GDM1 (cell line): ENCODE results near the gene PLA2G2F.
"Not testable (repeated sequence)": the region's sequence is repeated elsewhere in the genome, so short reads cannot be mapped to it uniquely, and the experiment has no call there.

ENCODE experiments used
- DNase-seq: peaks from one replicate; lab custom pipeline; 2025; lab: John Stamatoyannopoulos, UW

PLA2G2F gene

GRCh38 chr1:20114021-20114648, 25.0 kb upstream of the PLA2G2F start:
- DNase-seq, result no peak

DNA sequence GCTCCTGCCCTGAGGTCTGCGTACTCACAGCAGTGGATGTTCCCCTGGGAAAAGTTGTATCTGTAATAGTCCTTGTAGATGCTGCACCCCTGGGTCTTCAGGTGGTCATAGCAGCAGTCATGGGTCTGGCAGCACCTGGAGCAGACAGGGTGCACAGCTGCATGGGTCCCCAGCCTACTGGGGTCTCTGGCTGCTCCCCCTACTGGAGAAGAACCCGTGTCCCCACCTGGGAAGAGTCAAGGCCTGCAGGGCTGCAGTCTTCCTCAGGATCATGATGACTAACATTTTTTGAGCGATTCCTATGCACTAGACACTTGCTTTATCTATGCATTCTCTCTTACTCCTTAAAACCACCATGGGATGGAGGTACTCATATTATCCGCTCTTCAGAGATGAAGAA, 23.6 kb upstream of the PLA2G2F start:
- DNase-seq, result no peak

- no peak for DNase-seq
These were observed 23.2 kb upstream of the PLA2G2F start for GRCh38 chr1:20115916-20116315.

GRCh38 chr1:20117236-20117635, 21.9 kb upstream of the PLA2G2F start:
- no peak for DNase-seq

- no peak for DNase-seq
These were observed 19.8 kb upstream of the PLA2G2F start, which contains the start of gene PLA2G2D for GRCh38 chr1:20119347-20119746. Gene PLA2G2D (minus strand): TSS chr1:20119536. CDS start chr1:20119498, 38 bp downstream.

- no peak for DNase-seq
These were observed 18.3 kb upstream of the PLA2G2F start for GRCh38 chr1:20120796-20121195.

DNA sequence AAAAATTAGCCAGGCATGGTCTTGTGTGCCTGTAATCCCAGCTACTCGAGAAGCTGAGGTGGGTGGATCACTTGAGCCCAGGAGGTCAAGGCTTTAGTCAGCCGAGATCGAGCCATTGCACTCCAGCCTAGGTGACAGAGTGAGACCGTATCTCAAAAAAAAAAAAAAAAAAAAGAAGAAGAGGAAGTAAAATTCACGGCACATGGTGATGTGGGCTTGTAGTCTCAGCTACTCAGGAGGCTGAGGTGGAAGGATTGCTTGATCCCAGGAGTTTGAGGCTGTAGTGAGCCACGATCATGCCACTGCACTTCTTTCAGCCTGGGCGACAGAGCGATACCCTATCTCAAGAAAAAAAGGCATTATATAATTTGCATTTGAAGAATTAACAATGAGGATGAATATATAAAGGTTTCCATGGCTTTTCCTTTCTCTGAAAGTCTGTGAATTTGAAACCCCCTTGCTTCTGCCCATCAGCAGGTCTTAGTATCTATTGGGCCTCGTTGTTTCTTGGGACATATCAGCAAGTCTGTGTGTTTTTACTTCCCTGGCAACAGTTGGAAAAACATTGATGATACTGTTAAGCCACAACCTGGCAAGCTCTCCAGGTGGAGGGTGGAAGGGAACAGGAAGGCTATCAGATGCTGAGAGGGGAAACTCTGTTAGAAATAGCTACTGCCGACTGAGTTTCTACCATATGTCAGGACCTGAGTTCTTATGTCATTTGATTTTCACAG, 15.2 kb upstream of the PLA2G2F start:
- DNase-seq, result no peak

GRCh38 chr1:20124456-20125057, 14.6 kb upstream of the PLA2G2F start:
- DNase-seq, result no peak

GRCh38 chr1:20125100-20125499, 14.0 kb upstream of the PLA2G2F start:
- no peak for DNase-seq

DNA sequence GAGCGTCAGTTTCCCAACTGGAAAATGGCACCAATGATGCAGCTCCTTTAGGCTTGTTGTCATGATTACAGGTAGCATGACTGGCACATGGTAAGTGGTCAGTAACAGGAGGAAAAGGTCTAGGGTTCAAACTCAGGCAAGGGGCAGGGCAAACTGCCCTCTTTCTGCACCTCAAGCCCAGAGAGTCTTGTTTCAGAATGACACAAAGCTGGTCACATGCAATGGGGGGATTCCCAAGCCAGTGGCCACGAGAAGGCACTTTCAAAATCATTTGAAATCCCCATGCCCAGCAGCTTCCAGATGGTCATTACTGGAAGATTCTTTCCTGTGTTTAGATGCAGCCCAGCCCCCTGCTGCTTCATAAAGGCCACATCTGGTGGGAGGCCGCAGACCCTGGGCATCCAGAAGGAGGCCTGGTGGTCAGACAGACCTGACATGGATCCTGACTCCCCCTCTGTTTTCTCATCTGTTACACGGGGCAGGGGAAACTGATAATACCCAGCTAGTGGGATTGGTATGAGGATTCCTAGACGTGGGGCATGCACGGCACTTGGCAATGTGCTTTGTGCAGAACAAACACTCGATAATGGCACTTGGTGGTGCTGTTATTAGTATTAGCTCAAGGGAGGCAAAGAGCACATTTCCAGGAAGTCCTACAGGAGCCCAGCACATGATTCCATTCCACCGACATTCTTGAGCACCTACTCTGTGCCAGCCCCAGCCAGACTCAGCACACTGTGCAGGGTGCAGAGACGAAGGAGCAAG, 12.9 kb upstream of the PLA2G2F start:
- no peak for DNase-seq

DNA sequence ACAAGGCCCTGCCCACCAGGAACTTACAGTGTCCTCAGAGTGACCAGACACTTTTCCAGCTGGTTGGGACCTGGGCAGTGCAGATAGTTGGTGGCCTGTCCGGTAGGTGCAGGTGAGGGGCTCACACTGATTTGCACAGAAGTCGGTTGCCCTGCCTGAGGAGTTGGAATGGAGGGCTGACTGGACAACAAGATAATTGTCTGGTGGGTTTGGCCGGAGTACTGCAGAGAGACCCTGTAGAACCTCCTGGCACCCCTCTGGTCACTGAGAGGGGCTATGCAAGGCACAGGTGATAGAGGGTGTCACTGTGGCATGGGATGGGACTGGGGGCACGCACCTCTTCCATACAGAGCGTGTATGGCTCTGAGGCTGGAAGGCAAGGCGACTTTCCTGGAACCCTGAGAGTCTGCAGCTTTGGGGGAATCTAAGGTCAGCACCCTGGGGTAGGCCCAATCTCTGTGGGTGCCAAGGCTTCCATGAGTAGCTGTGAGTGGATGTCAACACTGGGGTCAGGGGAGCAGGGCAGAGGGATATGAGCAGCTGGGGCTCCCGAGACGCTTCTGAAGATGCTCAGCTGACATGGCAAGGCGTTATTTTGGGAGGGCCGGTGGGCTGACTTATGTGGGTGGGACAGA, 12.2 kb upstream of the PLA2G2F start:
- no peak for DNase-seq

DNA sequence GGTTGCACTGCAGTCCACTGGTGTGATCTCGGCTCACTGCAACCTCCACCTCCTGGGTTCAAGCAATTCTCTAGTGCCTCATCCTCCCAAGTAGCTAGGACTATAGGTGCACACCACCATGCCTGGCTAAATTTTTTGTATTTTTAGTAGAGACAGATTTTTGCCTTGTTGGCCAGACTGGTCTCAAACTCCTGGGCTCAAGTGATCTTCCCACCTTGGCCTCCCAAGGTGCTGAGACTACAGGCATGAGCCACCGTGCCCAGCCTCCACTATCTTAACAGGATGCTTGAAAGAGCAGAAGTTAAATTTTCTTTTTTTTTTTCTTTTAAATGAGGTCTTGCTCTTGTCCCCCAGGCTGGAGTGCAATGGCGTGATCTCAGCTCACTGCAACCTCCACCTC, 8.6 kb upstream of the PLA2G2F start:
- DNase-seq, result not testable (repeated sequence)

- no peak for DNase-seq
These were observed 4.1 kb upstream of the PLA2G2F start for GRCh38 chr1:20134995-20135394.

DNA sequence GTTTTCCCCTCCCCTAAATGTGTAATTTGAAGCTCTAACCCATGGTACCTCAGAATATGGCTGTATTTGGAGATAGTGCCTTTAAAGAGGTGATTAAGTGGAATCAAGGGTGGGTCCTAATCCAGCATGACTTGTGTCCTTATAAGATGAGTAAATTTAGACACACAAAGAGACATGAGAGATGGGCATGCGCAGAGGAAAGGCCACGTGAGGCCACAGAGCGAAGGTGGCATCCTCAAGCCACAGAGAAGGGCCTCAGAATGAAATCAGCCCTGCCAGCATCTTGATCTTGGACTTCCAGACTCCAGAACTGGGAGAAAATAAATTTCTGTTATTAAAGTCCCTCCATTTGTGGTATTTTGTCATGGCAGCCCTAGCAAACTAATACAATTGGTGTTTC, 2.9 kb upstream of the PLA2G2F start:
- no peak for DNase-seq

DNA sequence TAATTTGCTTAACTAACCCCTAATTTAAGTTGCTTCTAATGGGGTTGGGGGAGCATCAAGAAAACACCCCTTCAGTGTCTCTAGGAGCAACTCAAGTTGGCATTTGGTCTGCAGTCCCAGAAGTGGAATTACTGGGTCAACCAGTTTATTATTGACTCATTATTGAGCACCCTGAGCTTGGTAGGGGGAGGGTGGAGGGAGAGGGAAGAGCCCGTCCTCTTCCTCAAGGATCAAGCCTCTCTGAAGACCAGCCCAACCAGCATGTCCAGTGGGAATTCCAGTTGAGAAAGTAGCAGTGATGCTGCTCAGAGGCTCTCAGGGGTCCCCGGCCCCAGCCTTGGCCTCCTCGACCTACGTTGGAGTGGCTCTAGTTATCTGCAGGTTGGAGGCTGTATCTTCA, 2.1 kb upstream of the PLA2G2F start:
- no peak for DNase-seq

DNA sequence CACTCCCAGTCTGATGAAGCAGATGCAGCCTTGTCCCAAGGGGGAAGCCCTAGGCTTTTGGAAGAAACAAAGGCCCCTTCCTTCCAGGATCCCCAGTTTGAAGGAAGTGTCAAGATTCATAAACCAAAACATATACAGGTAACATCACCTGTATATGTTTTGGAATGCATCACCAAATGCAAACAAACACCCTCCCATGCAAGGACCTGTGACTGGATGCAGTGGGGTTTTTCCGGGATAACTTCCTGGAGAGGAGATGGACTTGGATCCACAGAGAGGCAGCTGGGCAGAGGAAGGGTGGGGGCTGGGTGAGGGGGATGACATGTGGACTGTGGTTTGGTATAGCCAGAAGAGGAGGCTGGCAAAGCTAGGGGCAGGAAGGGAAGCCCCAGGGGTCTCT, 1.5 kb upstream of the PLA2G2F start:
- no peak for DNase-seq

DNA sequence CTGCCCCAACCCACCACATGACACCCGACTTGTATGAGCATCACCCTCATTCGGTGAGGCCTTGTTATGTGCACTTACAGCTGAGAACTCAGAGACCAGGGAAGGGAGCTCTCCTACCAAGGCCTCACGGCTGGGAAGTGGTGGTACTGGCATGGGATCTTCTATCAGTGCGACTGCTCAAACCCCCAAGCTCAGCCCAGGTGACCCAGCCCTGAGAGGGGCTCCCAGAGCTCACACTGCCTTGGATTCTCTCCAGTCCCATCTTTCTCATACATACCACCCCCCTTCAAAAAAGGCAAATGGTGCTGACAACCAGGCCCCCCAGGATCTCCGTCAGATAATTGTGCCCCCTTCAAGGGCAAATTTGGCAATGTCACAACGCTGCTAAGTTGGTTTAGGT, 777 bp upstream of the PLA2G2F start:
- DNase-seq, result no peak

DNA sequence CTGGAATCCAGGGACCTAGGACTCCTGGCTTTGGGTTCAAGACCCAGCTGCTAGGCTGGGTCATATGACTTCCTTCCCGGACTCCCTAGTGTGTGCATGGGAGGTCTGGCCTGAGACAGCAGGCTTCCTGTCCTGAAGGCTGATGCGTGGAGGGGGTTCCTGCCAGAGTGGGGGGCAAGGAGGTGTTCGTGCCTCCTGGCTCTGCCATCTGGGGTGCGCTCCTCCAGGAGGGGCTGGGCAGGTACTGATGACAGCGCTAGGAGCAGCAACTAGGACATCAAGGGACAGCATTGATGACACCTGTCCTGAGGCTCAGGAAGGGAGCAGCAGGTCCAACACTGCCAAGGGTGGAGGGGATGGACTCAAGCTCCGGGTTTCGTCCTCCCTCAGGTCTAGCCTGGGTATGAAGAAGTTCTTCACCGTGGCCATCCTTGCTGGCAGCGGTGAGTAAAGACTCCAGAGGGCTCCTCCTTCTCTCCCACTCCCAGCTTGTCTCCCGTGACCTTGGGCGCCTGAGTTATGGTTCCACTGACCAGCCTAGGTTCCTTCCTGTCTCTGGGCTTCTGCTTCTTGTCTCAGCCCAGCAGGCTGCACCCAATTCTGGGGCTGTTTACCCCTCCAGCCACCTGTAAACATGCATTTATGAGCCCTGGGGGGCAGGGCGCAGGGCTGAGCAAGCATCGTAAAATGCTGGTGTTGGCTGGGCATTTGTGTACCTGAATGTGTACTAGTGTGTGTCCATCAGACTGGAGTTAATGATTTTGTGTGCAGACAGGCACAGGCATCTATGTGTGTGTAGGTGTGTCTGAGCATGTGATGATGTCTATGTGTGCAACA, 871 bp downstream of the PLA2G2F start:
- no peak for DNase-seq

GRCh38 chr1:20141001-20141400, 1.9 kb downstream of the PLA2G2F start:
- no peak for DNase-seq

DNA sequence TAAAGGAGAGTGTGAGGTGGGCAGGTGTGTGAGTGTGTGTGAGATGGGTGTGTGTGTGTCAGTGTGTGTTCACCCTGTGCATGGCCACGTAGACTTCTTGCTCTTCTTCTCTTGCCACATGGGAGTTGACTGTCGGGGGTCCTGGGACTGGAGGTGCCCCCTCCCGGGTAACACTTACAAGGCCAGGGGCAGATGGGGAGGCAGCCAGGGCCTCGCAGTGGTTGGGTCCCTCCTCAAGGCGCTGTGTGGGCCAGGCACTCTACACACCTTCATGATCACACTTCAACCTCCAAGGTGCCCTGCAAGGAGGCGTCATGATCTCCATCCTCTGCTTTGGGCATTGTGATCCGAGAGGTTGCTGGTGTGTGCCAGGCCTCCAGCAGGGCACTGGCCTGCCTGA, 2.3 kb downstream of the PLA2G2F start:
- DNase-seq, result no peak

DNA sequence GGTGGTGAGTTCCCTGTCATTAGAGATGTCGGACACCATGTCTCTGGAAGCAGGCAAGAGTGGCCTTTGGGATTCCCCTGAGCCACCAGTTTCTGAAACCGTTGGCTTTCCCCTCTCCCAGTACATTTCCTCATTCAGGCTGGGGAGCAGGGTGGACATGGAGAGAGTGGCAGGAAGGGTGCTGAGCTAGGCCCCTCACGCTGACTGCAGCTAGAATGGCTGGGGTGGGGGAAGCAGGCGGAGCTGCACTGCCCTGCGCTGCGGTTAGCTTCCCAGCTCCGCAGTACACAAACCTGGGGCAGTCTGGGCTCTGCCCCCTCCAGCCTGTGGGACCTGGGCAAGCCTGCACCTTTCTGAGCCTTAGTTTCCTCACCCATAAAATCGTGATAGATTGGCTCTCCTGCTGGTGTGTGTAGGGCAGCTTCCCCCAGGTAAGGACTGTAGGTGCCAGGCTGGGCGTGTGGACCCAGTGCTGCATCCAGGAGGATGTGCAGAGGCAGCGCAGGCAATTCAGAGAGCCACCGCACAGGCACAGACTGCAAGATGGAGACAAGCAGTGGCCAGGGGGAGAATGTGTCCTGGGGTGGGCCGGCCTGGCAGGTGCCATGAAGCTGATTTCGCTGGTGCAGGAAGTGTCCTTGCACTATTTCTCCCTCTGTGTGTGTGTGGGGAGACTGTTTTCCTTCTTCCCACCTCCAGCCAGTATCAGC, 3.0 kb downstream of the PLA2G2F start:
- DNase-seq, result no peak
